ENCODE data around the gene DHX8.
"Not testable (repeated sequence)": the region's sequence is repeated elsewhere in the genome, so short reads cannot be mapped to it uniquely, and the experiment has no call there.

DHX8 gene

GRCh38 chr17:43475494-43476089 lies 8.2 kb upstream of the DHX8 start:
- no peak for DNase-seq (ENCODE audit: low read depth)
- H3K4me3 ChIP-seq (ENCODE audit: low read depth, low read length): no peak overlapping the region
- TF ChIP-seq CTCF (IDR thresholded peaks at IDR 0.05; ENCODE audit: low read depth, low read length, missing control alignments): no peak

GRCh38 chr17:43476306-43476705 lies 7.5 kb upstream of the DHX8 start:
- not testable (repeated sequence) for DNase-seq (ENCODE audit: low read depth); H3K4me3 ChIP-seq (ENCODE audit: low read depth, low read length)

- DNase-seq (ENCODE audit: low read depth): no peak
- H3K4me3 ChIP-seq (ENCODE audit: low read depth, low read length): no peak overlapping the region
- no peak for TF ChIP-seq CTCF (IDR thresholded peaks at IDR 0.05; ENCODE audit: low read depth, low read length, missing control alignments)
Measured at GRCh38 chr17:43477832-43478634, 5.7 kb upstream of the DHX8 start.

- DNase-seq (ENCODE audit: low read depth): no peak
- H3K4me3 ChIP-seq (ENCODE audit: low read depth, low read length): no peak overlapping the region
- TF ChIP-seq CTCF (IDR thresholded peaks at IDR 0.05; ENCODE audit: low read depth, low read length, missing control alignments): no peak
Measured at GRCh38 chr17:43479948-43480347, 3.8 kb upstream of the DHX8 start.

GRCh38 chr17:43482103-43483012 lies 1.4 kb upstream of the DHX8 start:
- no peak for DNase-seq (ENCODE audit: low read depth)
- no peak for TF ChIP-seq CTCF (IDR thresholded peaks at IDR 0.05; ENCODE audit: low read depth, low read length, missing control alignments)
- no peak overlapping the region for H3K4me3 ChIP-seq (ENCODE audit: low read depth, low read length)

GRCh38 chr17:43490621-43491020 lies 6.8 kb downstream of the DHX8 start:
- no peak overlapping the region for H3K4me3 ChIP-seq (ENCODE audit: low read depth, low read length)
- no peak for TF ChIP-seq CTCF (IDR thresholded peaks at IDR 0.05; ENCODE audit: low read depth, low read length, missing control alignments)
- no peak for DNase-seq (ENCODE audit: low read depth)

- H3K4me3 ChIP-seq (ENCODE audit: low read depth, low read length); DNase-seq (ENCODE audit: low read depth): not testable (repeated sequence)
Measured at GRCh38 chr17:43509440-43509839, 25.7 kb downstream of the DHX8 start.

- not testable (repeated sequence) for H3K4me3 ChIP-seq (ENCODE audit: low read depth, low read length); DNase-seq (ENCODE audit: low read depth)
Measured at GRCh38 chr17:43511199-43511598, 27.4 kb downstream of the DHX8 start.

All from GM12864 (cell line).